ENCODE data around the gene FAM20A. TPM values are rescaled to one million over a fixed set of nuclear protein-coding genes. Genes with fewer than 3 reads are reported as not detected.

Gene FAM20A
- total RNA-seq, 6 experiments from 2014 or later = 28.2 to 86.0 (median 45.0) TPM

- no peaks in the 10 kb centered on the region for H3K9me3 ChIP-seq
- peaks cover 0 to 73% (median 36%) of the 10 kb centered on the region in 4 donors for H3K4me1 ChIP-seq
- no peak overlapping the region for H3K4me3 ChIP-seq
- no peaks in the 10 kb centered on the region for H3K27me3 ChIP-seq
- peak overlapping the region; percentile 36 to 70 (median 50) for H3K27ac ChIP-seq
- peak in 3 of 4 donors; percentile 16 to 51 (median 46) for ATAC-seq
- H3K36me3 ChIP-seq = no peaks in the 10 kb centered on the region
- TF ChIP-seq POLR2A (IDR thresholded peaks at IDR 0.05) (no peak), CTCF (IDR thresholded peaks at IDR 0.05) (no peak)
- intact Hi-C loops (cut with DNase I) = no loop called here
- 39% methylated on average over 9 of the region's 9 CpGs for WGBS (ENCODE audit: insufficient coverage, low coverage, low lambda C conversion rate, missing lambda C conversion rate)
- peak in 2 of 3 donors; percentile 54 to 73 for DNase-seq
Observed at GRCh38 chr17:68581863-68582645, 19.1 kb downstream of the FAM20A start.

GRCh38 chr17:68580236-68580770, 20.9 kb downstream of the FAM20A start:
- TF ChIP-seq POLR2A (IDR thresholded peaks at IDR 0.05) (no peak), CTCF (IDR thresholded peaks at IDR 0.05) (no peak)
- H3K36me3 ChIP-seq = no peaks in the 10 kb centered on the region
- intact Hi-C loops (cut with DNase I) = no loop called here
- H3K4me1 ChIP-seq = peaks cover 0 to 68% (median 31%) of the 10 kb centered on the region in 4 donors
- 37% methylated on average over 5 of the region's 6 CpGs for WGBS (ENCODE audit: insufficient coverage, low coverage, low lambda C conversion rate, missing lambda C conversion rate)
- peak overlapping the region in 2 of 3 donors; percentile 6 to 19 for H3K4me3 ChIP-seq
- H3K27ac ChIP-seq = peak overlapping the region; percentile 54 to 81 (median 70)
- ATAC-seq (peak; percentile 69 to 78 (median 70)), DNase-seq (peak in 1 of 3 donors; percentile 47)
- no peaks in the 10 kb centered on the region for H3K27me3 ChIP-seq
- no peaks in the 10 kb centered on the region for H3K9me3 ChIP-seq

GRCh38 chr17:68579194-68579927, 21.8 kb downstream of the FAM20A start:
- Histone ChIP-seq H3K27ac (peak overlapping the region; percentile 11 to 81 (median 70)), H3K36me3 (no peaks in the 10 kb centered on the region), H3K27me3 (no peaks in the 10 kb centered on the region), H3K9me3 (no peaks in the 10 kb centered on the region), H3K4me3 (peak overlapping the region in 2 of 3 donors; percentile 6 to 19), H3K4me1 (peaks cover 0 to 60% (median 26%) of the 10 kb centered on the region in 4 donors)
- ATAC-seq = peak; percentile 22 to 57 (median 33)
- intact Hi-C loops (cut with DNase I) = no loop called here
- no peak for DNase-seq
- 25% methylated on average over 8 of the region's 8 CpGs for WGBS (ENCODE audit: insufficient coverage, low coverage, low lambda C conversion rate, missing lambda C conversion rate)
- TF ChIP-seq CTCF (IDR thresholded peaks at IDR 0.05) = no peak

- no peaks in the 10 kb centered on the region for H3K9me3 ChIP-seq
- intact Hi-C loops (cut with DNase I) = no loop called here
- peaks cover 0 to under 1% (median 0%) of the 10 kb centered on the region in 4 donors for H3K36me3 ChIP-seq
- H3K27ac ChIP-seq = peak overlapping the region in 1 of 3 donors; percentile 70
- DNase-seq (no peak), ATAC-seq (no peak)
- H3K27me3 ChIP-seq = no peaks in the 10 kb centered on the region
- H3K4me3 ChIP-seq = no peak overlapping the region
- TF ChIP-seq POLR2A (IDR thresholded peaks at IDR 0.05) = no peak
- TF ChIP-seq CTCF (IDR thresholded peaks at IDR 0.05) = no peak
- WGBS (ENCODE audit: insufficient coverage, low coverage, low lambda C conversion rate, missing lambda C conversion rate) = 74% methylated on average over 3 of the region's 3 CpGs
- peaks cover 0 to 59% (median 21%) of the 10 kb centered on the region in 4 donors for H3K4me1 ChIP-seq
Observed at GRCh38 chr17:68578236-68578635, 22.9 kb downstream of the FAM20A start.
